Ramos (cell line): ENCODE measurements around the gene AUTS2.

Experiments used
- in situ Hi-C: fragments of 300-500 bp; cut with MboI; formaldehyde crosslinking; loops from one replicate; pipeline ENCODE4 v1.14.3; 2022; ENCODE audit warnings: low sequenced_read_pairs; ENCODE audit not compliant: unreplicated experiment

The AUTS2 gene

DNA sequence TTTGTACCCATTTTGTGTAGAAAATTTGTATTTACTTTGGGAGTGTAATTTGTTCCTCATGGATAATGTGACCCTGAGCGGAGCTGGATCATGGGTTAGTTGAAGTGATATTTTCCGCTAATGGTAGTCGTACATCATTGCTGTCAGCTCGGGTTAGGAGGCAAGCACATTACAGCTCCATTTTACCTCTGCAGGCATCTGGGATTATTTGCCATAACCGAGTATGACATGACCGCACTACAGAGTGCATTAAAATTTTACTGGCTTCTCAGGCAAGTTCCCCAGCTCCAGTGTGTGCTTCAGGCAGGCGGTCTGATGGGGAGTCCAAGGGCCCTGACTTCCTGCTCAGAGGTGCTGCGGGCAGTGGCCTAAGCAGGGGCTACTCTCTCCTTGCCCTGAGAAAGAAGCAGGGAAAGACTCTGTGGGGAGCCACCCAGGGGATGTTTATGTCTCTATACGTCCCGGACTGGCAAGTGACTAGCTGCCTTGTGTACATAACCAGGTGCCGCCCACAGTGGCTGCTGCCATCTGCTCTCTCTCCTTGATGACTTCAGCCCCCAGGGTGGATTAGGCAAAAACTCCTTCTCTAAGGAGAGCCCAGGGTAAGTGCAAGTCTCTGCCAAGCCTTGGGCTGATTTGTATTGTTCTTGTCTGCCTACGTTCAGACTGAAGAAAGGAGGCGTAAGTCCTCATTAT lies 848.3 kb downstream of the AUTS2 start:
- in situ Hi-C loops = no loop called here

DNA sequence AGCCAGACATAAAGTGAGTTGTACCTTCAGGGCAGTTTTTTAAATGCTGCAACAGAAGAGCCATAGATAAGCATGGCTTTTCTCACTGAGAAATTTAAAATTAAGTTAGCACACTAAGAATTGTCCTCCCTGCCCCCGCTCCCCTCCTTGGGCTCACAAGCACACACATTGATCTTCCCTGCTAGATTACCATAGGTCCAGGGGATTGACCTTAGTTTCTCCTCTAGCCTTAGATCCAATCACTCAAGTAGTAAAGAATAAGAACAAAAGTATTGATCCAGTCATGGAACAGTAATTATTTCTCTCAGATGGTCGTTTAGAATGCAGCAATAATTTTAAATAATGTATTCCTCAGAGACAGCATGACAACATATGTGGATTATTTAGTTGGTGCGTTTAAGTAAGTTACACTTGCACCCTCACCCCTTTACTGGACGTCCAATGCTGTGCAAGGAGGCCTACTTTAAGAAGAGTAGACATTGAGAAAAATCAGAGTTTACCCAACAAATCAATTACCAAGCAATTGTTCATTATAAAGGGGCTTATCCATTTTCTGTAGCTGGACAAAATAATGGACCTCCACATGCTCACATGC lies 850.1 kb downstream of the AUTS2 start:
- in situ Hi-C loops = no loop called here

DNA sequence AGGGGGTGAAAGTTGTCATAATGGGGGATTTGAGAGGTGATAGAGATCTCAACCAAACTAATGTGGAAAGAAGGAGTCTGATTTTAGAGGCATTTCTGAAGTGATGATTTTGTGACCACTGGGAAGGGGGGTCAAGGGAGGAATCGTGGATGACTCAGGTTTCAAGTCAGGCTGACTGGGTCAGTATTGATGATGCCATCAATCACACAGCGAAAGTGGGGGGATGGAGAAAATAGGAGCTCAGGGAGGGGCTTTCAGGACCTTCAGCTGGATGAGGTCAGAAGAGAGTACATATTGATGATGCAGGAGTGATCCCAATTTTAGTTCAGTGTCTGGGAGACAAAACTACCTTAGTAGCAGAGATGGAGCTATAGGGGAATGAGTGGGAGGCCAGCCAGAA lies 852.5 kb downstream of the AUTS2 start:
- in situ Hi-C loops = no loop called here

DNA sequence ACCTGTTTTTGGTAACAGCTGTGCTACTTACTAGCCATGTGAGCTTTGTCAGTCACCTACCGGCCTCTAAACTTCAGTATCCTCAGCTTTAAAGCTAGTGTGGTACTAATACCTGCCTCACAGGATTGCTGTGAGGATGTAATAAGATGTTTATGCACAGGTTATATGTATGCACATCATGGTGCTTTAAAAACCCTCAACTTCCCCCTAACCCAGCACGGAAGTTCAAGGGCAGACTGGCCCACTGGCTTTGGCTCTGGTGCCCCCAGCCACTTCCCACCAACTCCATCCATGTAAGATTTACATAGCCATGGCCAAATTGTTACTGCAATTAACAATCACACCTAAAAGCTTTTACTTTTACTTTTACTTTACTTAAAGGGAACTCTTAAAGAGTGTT lies 857.6 kb downstream of the AUTS2 start:
- in situ Hi-C loops = no loop called here

DNA sequence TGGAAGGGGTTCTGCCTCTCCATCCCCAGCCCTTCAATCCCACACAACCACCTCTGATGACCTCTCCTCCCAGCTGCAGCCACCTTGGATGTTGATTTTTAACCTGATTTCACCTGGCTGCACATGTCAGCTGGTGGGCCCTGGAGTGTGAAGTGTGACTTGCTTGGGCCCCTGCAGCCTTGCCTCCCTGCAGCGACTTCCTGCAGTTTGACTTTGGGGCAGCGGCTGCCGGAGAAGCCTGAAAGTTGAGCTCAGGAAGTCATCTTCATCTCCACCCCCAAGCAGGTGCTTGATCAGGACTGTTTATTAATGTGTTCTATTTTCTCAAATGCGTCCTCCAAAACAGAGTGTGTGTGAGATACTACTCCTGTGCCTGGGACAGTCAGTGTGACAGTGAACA lies 858.4 kb downstream of the AUTS2 start:
- in situ Hi-C loops = no loop called here

DNA sequence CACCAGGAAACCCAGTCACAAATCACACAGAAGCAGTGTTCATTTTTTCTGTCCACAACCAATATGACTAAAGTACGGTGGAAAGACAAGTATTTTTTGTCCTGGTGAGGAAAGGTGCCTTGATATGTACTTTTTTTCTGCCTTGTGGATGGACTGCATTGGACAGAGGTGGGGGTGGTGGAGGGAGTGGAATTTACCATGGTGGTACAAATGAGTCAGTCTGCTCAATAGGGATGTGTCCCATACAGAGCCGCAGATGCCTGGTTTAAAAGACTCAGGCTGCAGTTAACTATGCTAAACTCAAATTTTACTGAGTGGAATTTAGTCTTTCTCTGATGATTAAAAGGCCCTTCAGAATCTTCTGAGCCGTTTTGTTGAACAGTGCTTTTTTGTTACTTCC lies 859.2 kb downstream of the AUTS2 start:
- in situ Hi-C loops = no loop called here

DNA sequence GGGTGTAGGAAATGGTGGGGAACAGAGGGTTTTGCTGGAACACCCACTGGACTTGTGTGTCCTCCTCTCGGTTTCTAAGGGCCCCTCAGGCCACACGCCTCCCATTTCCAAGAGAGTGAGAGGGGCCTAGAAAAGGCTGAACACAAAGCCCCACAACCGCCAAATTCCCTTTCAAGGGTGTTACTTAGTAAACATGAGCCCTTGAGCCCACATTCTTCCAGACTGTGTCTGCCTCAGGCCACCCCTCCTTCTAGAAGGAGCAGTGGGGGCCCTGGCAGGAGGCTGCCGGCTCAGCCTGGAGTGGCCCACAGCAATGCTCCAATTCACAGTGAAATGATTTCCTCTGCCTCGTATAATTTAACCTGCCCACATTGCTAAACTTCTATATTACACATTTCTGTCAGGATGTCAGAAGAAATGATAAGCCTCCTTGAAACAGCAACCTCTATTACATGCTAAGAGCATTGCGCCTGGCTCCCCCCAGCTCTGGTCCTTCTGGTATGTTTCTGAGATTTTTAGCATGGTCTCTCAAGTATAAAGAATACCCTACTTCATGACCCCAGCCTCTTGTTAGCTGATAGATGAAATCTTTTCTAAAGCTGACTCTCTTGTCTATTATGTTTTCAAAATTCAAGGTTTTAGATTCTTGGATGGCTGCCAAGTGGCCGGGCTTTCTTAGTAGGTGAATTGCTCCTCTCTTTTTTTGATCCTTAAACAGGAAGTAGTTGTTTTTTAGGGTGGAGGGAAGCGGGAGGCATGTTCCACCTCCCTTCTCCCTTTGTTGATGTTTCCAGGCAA lies 859.8 kb downstream of the AUTS2 start:
- in situ Hi-C loops = no loop called here

DNA sequence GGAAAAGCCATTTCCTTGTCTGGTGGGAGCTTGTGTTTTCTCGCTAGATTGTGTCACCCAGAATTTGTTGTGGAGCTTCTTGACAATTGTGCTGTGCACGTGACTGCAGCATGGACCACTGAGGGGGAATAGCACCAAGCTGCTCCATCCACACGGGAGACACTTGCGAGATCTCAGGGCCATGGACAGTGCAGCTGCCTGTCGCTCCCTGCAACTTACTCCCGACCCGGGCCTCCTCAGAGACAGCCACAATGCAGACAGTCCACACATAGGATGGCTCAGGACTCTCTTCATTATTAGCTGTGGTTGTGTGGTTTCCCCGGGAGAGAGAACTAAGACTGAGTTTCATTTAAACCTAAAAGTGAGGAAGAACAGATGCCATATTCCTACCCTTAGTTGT lies 860.5 kb downstream of the AUTS2 start:
- in situ Hi-C loops = no loop called here

DNA sequence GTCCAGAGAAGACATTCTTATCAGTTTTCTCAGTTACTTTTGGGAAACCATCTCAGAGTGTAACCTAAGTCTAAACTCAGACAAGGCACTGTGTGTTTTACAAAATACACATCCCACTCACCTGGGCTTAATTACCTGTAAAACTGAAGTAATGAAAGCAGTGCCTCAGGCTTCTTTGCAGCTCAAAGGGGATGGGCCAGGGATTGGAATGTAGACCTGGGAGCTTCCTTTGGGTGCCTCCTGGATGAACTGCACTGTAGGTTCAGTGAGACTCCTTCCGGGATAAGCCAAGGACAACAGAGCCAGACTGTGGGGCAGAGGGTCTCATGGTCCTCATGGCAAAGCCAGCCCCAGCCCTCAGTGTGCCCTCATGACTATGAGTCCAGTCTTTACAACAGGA lies 861.3 kb downstream of the AUTS2 start:
- in situ Hi-C loops = no loop called here

DNA sequence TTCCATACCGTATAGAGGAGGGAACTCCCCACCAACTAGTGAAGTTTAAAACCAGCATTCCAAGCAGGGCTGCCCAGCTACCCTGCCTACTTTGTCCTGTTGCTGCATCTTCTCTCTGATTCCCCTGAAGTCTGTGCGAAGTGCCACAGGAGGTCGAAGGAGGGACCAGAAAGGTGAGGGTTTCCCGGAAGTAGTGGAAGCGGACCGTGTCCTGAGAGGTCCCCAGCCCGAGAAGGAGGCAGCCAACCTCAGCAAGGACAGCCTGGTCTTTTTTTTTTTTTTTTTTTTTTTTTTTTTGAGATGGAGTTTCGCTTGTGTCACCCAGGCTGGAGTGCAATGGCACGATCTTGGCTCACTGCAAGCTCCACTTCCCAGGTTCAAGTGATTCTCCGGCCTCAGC lies 861.8 kb downstream of the AUTS2 start:
- in situ Hi-C loops = no loop called here

DNA sequence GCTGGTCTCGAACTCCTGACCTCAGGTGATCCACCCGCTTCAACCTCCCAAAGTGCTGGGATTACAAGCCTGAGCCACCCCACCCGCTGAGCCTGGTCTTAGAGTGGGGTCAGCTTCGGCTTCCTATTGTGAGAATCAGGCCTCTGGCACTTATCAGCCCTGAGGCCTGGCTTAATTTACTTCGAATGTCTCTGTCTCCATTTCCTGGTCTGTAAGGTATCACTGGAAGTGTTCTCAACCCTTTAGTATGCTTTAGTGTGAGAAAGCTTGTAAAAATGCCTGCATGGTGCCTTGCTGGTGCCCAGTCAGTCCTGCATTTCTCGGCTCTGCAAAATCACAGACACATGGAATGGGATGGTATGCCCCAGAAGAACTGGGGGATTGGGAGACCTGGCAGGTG lies 862.3 kb downstream of the AUTS2 start:
- in situ Hi-C loops = no loop called here

DNA sequence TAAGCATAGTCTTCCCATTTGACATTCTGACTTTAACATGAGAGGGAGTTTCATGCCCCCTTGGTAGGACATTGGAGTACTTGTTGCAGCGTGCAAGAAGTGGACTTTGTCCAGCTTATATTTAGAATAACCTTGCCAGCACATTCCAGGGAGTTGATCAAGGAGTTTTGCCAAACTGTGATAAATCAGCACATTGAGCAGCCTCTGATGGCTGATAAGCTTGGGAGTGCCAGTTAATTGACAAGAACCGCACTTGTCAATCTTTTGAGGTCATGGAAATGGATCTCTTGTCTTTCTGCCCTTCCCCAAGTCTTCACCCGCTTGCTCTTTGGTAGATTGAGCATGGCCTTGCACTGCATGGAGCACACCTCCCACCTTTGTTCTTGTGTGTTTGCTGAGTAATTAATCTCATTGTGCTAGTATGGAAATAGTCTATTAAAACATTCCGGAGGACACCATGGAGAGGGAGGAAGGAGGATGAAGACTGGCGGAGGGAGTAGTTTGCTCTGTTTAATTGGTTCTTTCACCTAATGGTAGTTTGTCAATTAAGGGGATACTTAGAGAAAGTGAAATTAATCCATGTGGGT lies 865.2 kb downstream of the AUTS2 start:
- in situ Hi-C loops = no loop called here

DNA sequence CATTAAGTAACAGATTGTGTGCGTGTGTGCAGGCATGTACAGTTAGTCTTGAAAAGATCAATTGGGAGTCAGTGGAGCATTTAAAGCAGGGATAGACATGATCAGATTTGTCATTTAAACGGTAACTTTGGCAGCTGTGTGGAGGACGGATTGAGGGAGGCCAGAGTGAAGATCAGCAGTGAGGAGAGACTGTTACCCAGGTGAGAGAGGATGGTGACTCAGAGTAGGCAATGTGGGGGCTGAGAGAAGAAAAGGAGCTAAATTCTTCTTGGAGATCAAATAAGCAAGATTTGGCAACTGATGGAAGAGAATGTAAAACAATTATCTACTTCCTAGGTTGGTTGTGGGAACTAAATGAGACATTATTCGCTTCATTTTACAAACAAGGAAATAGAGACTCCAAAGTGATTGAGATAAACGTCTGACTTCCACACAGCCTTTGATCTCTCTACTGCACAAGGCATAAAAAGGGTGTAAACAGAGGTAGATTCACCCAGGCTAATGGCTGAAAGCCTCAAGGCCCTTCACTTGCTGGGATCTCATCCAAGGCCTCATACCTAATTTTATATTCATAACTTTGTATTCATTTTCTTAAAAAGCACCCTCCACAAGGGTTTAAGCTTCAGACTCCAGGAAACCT lies 868.6 kb downstream of the AUTS2 start:
- in situ Hi-C loops = no loop called here

DNA sequence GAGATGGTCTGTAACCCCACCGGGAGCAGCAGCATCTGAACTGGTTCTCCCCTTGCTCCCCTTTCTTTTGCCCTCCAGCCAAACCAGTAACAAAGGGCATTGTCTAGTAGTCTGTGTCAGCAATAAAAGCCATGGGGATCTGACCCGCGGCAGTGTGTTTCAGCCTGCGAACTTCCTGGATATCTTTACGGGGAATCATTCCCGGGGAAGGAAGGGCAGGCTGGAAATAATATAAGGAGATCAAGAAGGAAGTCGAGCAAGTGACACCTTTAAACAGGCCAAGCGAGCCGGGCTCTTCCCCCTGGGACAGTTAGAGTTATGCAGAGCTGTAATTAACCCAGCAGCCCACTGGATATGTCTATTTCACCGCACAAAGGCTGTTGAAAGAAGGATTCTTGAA lies 872.5 kb downstream of the AUTS2 start:
- in situ Hi-C loops = no loop called here

DNA sequence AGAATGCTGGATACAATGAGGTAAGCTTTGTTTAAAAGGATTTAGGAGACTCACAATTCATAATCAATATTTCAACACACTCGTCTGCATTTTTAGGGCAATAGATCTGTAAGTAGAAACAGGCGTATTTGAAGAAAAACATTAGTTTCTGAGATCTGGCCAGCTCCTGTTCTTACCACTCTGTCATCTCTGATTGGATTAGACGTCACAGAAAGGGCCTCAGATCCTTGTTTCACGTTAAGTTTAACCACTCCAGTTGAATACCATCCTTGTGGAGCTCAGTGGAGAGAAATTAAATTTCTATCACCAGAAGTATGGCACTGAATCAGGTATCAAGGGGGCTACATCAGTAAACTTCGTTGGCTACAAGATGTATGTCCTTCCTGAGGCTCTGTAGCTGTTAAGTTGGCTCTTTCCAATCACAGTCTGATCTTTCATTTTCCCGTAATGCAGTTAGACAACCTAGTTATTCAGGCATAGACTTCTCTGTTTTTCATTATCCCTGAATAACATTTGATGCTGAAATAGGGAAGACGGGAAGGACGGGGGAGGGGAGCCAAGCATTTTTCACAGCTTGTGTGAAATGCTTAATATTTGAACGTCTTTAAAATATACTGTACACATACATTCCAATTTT lies 874.4 kb downstream of the AUTS2 start:
- in situ Hi-C loops = no loop called here

DNA sequence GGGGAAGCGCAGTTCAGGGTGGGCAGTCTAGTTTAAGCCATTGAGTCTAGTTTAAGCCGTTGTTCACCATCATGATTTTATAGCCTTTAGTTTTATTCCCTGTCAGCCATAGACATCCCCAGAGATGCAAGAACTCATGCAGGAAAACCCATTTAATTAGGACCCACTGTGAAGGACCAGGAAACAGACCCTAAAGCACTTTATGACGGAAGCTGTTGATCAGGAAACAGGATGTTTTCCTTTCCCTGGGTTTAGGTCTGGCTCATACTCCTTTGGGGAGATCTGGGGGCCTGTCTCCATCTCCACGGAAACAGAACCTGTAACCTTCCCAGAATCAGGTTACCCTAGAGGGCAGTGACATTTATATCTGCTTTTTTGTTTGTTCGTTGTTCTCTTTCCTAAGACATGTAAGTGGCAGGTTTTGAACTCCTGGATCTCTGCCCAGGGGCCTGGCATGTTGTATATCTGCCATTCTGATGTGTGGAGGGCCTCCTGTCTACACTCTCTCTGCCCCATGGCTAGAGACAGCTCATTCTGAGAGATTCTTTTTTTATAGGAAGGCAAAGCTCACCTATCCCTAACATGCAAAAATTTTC lies 876.5 kb downstream of the AUTS2 start:
- in situ Hi-C loops = no loop called here

DNA sequence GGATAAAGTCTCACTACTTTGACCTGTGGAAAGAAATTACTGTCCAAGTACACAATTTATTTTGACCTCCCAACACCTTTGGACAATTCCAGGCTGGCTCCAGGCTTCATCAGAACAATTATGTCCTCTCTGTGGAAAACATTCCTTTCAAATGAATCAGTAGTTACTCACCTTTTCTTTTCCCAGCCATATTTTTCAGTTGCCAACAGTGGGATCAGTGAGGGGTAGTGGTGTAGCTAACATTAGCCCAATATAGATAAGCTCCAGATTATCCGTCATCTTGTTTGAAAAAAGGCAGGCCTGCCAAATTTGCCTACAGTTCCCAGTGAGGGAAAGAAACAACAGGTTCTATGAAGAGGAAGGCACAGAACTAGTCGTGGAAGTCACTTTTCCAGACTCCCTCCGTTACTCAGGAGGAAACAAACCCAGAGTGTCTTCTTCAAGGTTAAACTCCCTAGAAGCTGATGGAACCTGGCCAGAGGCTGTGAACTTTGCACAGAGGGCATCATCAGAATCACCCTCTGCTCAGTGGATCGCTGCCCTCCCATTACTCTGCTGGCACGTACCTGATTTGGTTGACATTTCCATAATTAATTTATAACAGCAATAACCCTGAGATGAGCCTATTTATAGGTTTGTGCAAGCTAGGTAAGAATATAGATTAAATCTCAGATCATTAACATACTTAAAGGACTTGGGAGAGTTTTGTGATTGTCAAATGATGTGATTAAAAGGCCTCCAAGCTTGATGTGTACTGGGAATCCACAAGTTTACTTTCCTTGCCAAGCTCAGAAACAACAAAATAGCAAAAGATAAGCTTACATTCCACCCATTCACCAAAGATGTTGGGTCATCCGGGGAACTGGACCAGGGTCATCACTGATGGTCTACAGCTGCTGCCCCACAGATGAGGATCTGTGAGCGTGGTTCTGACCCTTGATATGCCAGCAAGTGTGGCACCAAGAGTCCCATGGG lies 879.0 kb downstream of the AUTS2 start:
- in situ Hi-C loops = no loop called here

DNA sequence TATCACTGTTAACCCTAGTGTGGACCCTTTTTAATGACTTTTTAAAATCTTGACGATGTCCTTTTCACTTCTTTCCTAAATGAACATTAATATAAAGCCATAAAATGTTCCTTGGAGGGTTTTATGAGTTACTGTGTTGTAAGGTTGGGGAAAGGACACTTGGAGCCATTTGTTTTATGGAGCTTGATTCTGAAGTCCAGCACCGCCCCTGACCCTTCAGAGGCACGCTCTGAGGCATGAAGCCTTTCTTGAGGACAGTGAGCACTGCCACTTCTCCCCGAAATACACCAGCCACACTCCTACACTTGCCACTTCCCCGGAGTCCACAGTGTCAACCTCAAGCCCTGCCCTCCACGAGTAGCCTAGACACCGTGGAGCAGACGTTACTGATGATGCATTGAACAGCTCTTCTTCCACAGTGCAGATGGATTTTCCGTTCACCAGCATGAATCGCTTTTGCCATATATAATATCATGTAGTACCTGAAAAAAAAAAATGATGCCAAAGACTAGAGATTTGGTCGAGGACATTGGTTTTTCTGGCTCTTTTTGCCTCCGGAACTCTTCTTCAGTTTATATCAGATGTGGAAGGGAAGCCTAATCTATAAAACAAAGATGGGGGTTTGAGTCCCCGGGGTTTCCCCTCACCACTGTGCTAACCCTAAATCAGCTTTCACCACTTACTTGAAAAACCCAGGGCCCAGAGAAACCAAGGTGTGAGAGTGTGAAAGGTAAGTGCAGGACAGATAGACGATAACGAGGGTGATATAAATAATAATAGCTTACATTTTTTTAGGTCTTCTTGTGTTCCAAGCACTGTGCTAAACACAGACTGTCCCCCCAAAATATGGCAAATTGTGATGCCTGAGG lies 881.1 kb downstream of the AUTS2 start:
- in situ Hi-C loops = no loop called here
